HL-60 (cell line): Measurements from ENCODE around the gene LAMTOR5.
A peak's percentile ranks its signal among the peaks of the same experiment; 100 is the strongest.

Source experiments
- DNase-seq, 2 experiments: peaks; one replicate each; pipeline ENCODE4 v3.0.0-alpha.2; 2010 to 2020; ENCODE audit warnings: low read depth in 1 of 2, low spot score in 1 of 2
- H3K27ac ChIP-seq: fragments of 250-450 bp; sonication (Bioruptor Pico); replicated peaks from 2 replicates; pipeline ENCODE4 v1.5.1; 2020; ENCODE audit warnings: mild to moderate bottlenecking, moderate library complexity
- H3K27me3 ChIP-seq: fragments of 250-450 bp; sonication (Bioruptor Pico); 2 replicates; pipeline ENCODE4 v1.5.1; 2021; ENCODE audit warnings: mild to moderate bottlenecking, moderate library complexity; ENCODE audit not compliant: insufficient read depth, poor library complexity, severe bottlenecking
- H3K4me3 ChIP-seq: replicated peaks from 2 replicates; pipeline ENCODE4 v1.5.1; 2011; ENCODE audit warnings: mild to moderate bottlenecking, control low read depth, low read length; ENCODE audit not compliant: insufficient read depth
- GABPA ChIP-seq: IDR thresholded peaks from 2 replicates; pipeline ENCODE4 v1.6.1; 2012; ENCODE audit warnings: low read depth
- POLR2AphosphoS5 ChIP-seq: IDR thresholded peaks from 2 replicates; pipeline ENCODE4 v1.6.1; 2012; ENCODE audit warnings: low read depth
- SPI1 ChIP-seq: IDR thresholded peaks from 2 replicates; pipeline ENCODE4 v1.6.1; 2012; ENCODE audit warnings: low read depth, mild to moderate bottlenecking, borderline replicate concordance
- TF ChIP-seq, protein P1 (sequence below): IDR thresholded peaks from one replicate; pipeline ENCODE4 v1.5.1; 2011; ENCODE audit warnings: low read length, control low read depth, inconsistent platforms; ENCODE audit not compliant: insufficient read depth
- TF ChIP-seq, protein P2 (sequence below): IDR thresholded peaks from 2 replicates; pipeline ENCODE4 v1.6.1; 2012; ENCODE audit warnings: low read depth; ENCODE audit not compliant: insufficient replicate concordance

Gene LAMTOR5

DNA sequence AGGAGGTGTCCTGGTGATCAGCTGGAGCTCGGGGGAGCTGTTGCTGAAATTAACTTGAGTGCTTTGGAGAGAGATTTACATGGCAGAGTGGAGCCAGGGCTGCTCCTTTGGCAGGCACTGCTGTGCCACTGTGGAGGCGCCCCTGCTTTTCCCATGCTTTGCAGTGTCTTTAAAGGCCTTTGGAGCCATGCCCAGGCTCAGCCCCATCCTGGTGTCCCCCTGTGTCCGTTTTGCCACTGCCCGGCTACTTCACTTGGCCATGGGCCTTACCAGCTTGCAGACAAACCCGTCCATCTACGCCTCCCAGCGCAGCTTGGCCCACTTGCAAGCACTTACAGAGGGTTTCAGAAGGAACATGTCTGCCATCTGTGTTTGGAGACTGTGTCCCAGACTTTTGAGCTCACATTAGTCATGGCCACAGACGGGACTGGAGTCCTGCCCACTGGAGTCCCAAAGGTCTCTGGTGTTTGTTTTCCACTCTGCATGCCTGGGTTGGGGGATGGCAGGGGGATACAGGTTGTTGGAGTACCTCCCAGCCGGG lies 18.2 kb upstream of the LAMTOR5 start:
- DNase-seq, result no peak
- Histone ChIP-seq H3K4me3 (no peak overlapping the region), H3K27me3 (no peaks in the 10 kb centered on the region), H3K27ac (no peak overlapping the region)
- TF ChIP-seq, protein P1, sequence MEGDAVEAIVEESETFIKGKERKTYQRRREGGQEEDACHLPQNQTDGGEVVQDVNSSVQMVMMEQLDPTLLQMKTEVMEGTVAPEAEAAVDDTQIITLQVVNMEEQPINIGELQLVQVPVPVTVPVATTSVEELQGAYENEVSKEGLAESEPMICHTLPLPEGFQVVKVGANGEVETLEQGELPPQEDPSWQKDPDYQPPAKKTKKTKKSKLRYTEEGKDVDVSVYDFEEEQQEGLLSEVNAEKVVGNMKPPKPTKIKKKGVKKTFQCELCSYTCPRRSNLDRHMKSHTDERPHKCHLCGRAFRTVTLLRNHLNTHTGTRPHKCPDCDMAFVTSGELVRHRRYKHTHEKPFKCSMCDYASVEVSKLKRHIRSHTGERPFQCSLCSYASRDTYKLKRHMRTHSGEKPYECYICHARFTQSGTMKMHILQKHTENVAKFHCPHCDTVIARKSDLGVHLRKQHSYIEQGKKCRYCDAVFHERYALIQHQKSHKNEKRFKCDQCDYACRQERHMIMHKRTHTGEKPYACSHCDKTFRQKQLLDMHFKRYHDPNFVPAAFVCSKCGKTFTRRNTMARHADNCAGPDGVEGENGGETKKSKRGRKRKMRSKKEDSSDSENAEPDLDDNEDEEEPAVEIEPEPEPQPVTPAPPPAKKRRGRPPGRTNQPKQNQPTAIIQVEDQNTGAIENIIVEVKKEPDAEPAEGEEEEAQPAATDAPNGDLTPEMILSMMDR, result no peak
- TF ChIP-seq SPI1, result no peak

DNA sequence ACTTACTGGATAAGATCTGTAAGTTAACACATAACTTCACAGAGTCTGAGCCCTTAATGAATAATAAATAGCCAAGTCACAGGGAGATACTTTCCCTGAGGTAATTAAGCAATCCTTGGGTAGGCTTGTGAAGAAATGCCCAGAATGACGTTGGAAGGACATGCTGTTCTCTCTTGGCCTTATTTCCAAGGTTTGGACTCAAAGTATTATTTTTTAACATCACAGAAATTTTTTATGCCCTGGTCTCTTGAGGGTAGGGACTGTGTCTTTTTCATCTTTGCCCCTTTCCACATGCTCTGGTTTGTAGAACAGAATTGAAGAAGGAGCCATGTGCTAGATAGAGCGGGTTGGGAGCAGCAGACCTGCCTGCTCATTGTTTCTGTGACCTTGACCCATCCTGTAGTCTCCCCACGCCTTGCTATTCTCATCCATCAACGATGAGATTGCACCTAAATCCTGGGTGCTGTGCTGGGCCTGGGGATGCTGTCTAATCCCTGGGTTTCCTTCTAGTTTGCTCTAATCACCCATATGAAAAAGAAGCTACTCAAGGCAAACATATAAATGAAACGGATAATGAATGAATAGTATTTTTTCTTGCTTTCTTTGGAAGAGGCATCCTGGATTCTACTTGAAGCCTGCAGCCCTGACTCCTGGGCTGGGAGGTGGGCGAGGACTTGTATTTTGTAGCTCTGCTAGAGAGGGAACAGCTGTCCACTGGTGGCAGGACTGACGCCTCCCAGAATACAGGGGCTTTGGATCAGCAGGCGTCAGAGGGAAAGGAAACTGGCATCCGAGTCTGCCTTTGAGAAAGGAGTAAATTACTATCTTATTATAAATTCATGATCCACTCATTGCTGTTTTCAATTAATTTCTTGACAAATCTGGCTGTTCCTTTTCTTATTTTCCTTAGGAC lies 17.5 kb upstream of the LAMTOR5 start:
- TF ChIP-seq GABPA, result no peak
- TF ChIP-seq SPI1, result no peak
- TF ChIP-seq, protein P1, result no peak
- no peak for TF ChIP-seq POLR2AphosphoS5
- TF ChIP-seq, protein P2, sequence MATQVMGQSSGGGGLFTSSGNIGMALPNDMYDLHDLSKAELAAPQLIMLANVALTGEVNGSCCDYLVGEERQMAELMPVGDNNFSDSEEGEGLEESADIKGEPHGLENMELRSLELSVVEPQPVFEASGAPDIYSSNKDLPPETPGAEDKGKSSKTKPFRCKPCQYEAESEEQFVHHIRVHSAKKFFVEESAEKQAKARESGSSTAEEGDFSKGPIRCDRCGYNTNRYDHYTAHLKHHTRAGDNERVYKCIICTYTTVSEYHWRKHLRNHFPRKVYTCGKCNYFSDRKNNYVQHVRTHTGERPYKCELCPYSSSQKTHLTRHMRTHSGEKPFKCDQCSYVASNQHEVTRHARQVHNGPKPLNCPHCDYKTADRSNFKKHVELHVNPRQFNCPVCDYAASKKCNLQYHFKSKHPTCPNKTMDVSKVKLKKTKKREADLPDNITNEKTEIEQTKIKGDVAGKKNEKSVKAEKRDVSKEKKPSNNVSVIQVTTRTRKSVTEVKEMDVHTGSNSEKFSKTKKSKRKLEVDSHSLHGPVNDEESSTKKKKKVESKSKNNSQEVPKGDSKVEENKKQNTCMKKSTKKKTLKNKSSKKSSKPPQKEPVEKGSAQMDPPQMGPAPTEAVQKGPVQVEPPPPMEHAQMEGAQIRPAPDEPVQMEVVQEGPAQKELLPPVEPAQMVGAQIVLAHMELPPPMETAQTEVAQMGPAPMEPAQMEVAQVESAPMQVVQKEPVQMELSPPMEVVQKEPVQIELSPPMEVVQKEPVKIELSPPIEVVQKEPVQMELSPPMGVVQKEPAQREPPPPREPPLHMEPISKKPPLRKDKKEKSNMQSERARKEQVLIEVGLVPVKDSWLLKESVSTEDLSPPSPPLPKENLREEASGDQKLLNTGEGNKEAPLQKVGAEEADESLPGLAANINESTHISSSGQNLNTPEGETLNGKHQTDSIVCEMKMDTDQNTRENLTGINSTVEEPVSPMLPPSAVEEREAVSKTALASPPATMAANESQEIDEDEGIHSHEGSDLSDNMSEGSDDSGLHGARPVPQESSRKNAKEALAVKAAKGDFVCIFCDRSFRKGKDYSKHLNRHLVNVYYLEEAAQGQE, result no peak
- Histone ChIP-seq H3K4me3 (no peak overlapping the region), H3K27ac (no peak overlapping the region), H3K27me3 (no peaks in the 10 kb centered on the region)
- DNase-seq, result no peak

DNA sequence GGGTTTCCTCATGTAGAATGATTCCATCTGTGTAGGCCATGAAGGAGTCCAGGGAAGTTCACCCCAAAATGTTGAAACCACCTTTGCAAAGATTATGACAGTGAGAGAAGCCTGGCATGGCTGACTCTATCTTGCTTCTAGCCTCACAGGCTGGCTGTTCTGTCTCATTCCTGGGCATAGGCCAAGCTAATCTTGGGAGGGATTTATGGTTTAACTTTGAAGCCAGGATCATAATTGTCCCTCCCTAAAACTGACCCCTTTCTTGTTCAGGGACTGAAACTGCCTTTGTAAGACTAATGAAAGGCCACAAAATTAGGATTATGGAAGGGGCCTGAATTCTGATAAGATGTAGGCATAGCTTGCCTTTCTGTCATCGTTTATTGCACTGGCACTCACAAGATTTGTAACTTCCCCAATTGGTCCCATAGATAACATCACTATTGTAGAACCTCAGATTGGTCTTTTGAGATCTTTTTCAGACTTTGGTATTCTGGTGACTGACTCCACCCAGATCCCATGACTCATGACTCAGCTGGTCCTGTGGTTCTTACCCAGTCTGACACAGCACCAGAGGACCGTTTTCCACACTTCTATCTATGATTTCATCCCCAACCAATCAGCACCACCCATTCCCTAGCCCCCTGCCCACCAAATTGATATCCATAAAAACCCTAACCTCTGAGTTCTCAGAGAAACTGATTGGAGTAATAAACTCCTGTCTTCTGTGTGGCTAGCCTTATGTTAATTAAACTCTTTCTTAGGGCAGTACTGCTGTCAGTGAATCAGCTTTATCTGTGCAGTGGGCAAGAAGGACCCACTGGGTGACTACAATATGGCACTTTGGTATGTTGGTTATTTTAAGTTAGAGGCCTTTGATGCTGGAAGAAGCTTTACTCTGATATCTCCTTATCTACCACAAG lies 13.6 kb upstream of the LAMTOR5 start:
- TF ChIP-seq SPI1, result no peak
- TF ChIP-seq, protein P1, result no peak
- no peak for TF ChIP-seq GABPA
- H3K27me3 ChIP-seq, result no peaks in the 10 kb centered on the region
- H3K4me3 ChIP-seq, result no peak overlapping the region
- no peak overlapping the region for H3K27ac ChIP-seq
- DNase-seq, result peak in 1 of 2 experiments; percentile 19

DNA sequence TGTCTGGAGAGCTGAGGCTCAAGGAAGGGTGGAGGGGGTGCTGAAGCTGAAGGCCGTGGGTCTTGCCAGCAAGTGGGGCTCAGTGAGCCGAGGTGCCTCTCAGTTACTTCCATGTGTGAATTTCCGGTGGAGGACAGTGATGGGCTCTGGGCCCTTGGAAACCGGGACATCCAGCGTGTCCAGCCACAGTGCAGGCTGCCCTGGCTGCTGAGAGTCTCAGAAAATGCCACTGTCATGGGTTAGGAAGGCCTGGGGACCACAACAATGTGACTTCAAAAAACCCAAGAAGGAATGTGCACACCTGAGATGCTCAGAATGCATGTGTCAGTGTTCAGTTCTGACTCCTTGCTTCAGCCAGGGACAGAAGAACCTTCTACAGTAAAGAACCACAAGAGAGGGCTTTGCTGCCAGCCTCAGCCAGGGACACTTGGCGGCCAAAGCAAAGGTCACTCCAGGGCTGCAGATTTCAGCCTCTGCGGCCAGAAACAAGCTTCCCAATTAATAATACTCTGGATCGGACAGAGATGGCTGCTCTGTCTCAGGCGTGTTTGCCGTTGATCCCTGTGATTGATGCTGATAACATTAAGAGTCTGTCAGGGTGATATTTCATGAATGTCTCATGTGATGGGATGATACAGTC lies 12.6 kb upstream of the LAMTOR5 start:
- TF ChIP-seq, protein P1, result no peak
- TF ChIP-seq GABPA, result no peak
- TF ChIP-seq SPI1, result no peak
- no peak for TF ChIP-seq POLR2AphosphoS5
- TF ChIP-seq, protein P2, result no peak
- no peak overlapping the region for H3K27ac ChIP-seq

More for the DNA sequence above, 12.6 kb upstream of the LAMTOR5 start:
- Histone ChIP-seq H3K4me3 (no peak overlapping the region), H3K27me3 (no peaks in the 10 kb centered on the region)
- no peak for DNase-seq
